Measurements from ENCODE around the gene SEMA5B.

SEMA5B gene

GRCh38 chr3:123039178-123039577 is 11.6 kb upstream of the SEMA5B start:
- TF ChIP-seq CTCF (IDR thresholded peaks at IDR 0.05; ENCODE audit: control insufficient read depth, insufficient read depth, low read depth, low read length, missing control alignments): no peak
- DNase-seq (ENCODE audit: low read depth): no peak
- no peak overlapping the region for H3K4me3 ChIP-seq (ENCODE audit: control insufficient read depth, low read depth, low read length)

DNA sequence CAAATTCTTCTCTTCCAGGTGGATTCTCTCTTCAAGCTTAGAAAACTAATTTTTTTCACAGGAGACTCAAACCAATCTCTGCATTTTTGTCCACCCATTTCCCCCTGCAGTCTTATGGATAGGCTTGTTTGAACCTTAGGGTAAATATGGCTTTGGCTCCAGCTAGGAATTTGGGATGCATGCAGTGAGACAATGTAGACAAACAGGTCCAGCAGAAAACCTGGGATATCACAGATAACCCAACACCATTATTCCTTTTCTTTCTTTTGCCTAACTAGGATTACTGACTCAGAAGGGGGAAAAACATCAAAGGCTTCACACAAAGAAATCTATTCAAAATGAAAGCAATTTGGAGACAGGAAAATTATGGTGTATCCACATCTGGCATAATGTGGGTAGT is 11.2 kb upstream of the SEMA5B start:
- no peak overlapping the region for H3K4me3 ChIP-seq (ENCODE audit: control insufficient read depth, low read depth, low read length)
- TF ChIP-seq CTCF (IDR thresholded peaks at IDR 0.05; ENCODE audit: control insufficient read depth, insufficient read depth, low read depth, low read length, missing control alignments): no peak
- DNase-seq (ENCODE audit: low read depth): no peak

- no peak for TF ChIP-seq CTCF (IDR thresholded peaks at IDR 0.05; ENCODE audit: control insufficient read depth, insufficient read depth, low read depth, low read length, missing control alignments)
- H3K4me3 ChIP-seq (ENCODE audit: control insufficient read depth, low read depth, low read length): no peak overlapping the region
- no peak for DNase-seq (ENCODE audit: low read depth)
Observed at GRCh38 chr3:123037015-123037375, 9.4 kb upstream of the SEMA5B start.

DNA sequence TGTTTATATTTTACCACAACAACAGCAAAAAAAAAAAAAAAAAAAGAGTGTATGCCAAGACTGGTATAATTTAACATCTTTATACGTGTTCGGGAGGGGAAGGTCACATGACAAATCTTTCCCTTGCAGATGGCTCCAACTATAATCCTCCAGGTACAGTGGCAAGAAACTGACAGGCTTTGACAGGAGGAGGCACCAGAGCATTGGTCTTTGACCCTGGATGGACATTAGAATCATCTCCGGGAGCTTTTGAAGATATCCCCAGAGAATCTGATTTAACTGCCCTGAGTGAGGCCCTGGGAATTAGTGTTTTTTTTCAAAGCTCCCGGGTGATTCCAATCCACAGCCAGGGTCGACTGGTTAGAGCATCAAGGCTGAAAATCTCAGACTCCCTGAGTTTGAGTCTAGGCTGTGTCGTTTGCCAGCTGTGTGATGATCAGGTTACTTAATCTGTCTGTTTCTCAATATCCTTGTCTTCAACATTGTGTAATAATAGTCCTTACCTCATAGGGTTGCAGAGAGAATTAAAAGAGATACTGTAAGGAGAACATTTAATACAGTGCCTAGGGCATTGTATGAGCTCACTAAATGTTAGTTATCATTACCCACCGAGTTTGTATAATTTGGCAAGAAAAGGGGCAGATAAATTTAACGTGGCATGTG is 8.9 kb upstream of the SEMA5B start:
- DNase-seq (ENCODE audit: low read depth): peak; percentile 68
- no peak overlapping the region for H3K4me3 ChIP-seq (ENCODE audit: control insufficient read depth, low read depth, low read length)
- TF ChIP-seq CTCF (IDR thresholded peaks at IDR 0.05; ENCODE audit: control insufficient read depth, insufficient read depth, low read depth, low read length, missing control alignments): no peak

DNA sequence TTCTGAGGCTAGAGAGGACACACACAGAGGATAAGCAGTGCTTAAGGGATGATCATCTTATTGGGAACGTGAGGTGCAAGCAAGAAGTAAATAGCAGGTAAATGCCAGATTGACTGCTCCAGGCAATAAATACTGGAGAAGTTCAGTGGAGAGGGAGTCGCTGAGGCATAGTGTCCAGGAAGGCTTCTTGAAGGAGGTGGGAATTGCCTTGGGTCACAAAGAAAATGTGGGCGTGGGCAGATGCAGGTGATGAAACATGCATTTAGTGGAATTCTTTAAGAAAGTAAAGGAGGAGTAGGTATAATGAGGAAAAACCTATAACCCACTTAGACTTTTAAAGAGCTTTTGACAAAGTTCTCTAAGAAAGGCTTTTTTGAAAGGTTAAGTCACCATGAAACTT is 7.4 kb upstream of the SEMA5B start:
- TF ChIP-seq CTCF (IDR thresholded peaks at IDR 0.05; ENCODE audit: control insufficient read depth, insufficient read depth, low read depth, low read length, missing control alignments): no peak
- DNase-seq (ENCODE audit: low read depth): no peak
- no peak overlapping the region for H3K4me3 ChIP-seq (ENCODE audit: control insufficient read depth, low read depth, low read length)

GRCh38 chr3:123034120-123034519 is 6.6 kb upstream of the SEMA5B start:
- no peak for DNase-seq (ENCODE audit: low read depth)
- H3K4me3 ChIP-seq (ENCODE audit: control insufficient read depth, low read depth, low read length): no peak overlapping the region
- TF ChIP-seq CTCF (IDR thresholded peaks at IDR 0.05; ENCODE audit: control insufficient read depth, insufficient read depth, low read depth, low read length, missing control alignments): no peak

DNA sequence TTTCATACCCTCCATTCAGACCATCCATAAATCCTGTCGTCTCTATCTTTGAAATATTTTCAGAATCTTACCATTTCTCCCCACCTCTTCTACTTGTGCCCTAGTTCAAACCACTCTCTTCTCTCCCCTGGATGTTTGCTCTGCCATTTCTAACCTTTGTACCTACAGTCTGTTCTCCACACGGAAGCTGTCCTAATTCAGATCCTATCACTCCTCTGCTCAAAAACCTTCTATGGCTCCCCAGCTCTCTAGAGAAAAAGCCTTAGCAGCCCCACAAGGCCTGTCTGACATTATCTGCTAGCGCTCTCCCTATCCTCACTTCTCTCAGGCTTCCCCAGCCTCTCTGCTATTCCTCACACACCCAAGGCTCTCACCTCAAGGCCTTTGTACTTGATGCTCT is 4.5 kb upstream of the SEMA5B start:
- no peak for DNase-seq (ENCODE audit: low read depth)
- no peak for TF ChIP-seq CTCF (IDR thresholded peaks at IDR 0.05; ENCODE audit: control insufficient read depth, insufficient read depth, low read depth, low read length, missing control alignments)
- no peak overlapping the region for H3K4me3 ChIP-seq (ENCODE audit: control insufficient read depth, low read depth, low read length)
